ENCODE results near the gene CDK11A. TPM values are rescaled to one million over a fixed set of nuclear protein-coding genes. Genes with fewer than 3 reads are reported as not detected.

CDK11A gene
- total and polyA plus RNA-seq, 2 of the 8 experiments (the other 6 are each of a cell fraction or from before 2014, with no cell fraction given): 15.0 to 45.6 TPM

GRCh38 chr1:1669468-1670440 lies 54.4 kb downstream of the CDK11A start (continued):
- TF ChIP-seq FOSL1 (IDR thresholded peaks at IDR 0.05; ENCODE audit: insufficient read depth, low read depth, low read length) (no peak), CEBPB (IDR thresholded peaks at IDR 0.05; ENCODE audit: low read depth, low read length) (no peak), EGR1 (IDR thresholded peaks at IDR 0.05; ENCODE audit: borderline replicate concordance, low read depth, low read length) (no peak)
